HUES48 (cell line): ENCODE results near the gene F7.

Source experiments
- H3K27ac ChIP-seq: one replicate; pipeline ENCODE4 v1.7.0; 2013; ENCODE audit warnings: low read depth, low read length, inconsistent platforms
- H3K27me3 ChIP-seq: 2 replicates; pipeline ENCODE4 v1.6.1; 2013; ENCODE audit warnings: mild to moderate bottlenecking, low read length; ENCODE audit not compliant: control insufficient read depth, insufficient read depth
- H3K36me3 ChIP-seq: 2 replicates; pipeline ENCODE4 v1.6.1; 2013; ENCODE audit warnings: low read length; ENCODE audit not compliant: control insufficient read depth, insufficient read depth
- H3K4me1 ChIP-seq: 2 replicates; pipeline ENCODE4 v1.6.1; 2013; ENCODE audit warnings: mild to moderate bottlenecking, low read length; ENCODE audit not compliant: control insufficient read depth, insufficient read depth
- H3K4me3 ChIP-seq: 2 replicates; pipeline ENCODE4 v1.5.1; 2013; ENCODE audit warnings: mild to moderate bottlenecking, low read depth, low read length
- H3K9ac ChIP-seq: 2 replicates; pipeline ENCODE4 v1.6.1; 2013; ENCODE audit warnings: mild to moderate bottlenecking, low read depth, low read length, moderate library complexity
- H3K9me3 ChIP-seq: 2 replicates; pipeline ENCODE4 v1.6.1; 2013; ENCODE audit warnings: low read length; ENCODE audit not compliant: control insufficient read depth, insufficient read depth

F7 gene

GRCh38 chr13:113089693-113090414 is 15.7 kb upstream of the F7 start:
- no peak overlapping the region for H3K4me3 ChIP-seq
- H3K4me1 ChIP-seq: peaks cover 9% of the 10 kb centered on the region
- no peak overlapping the region for H3K9ac ChIP-seq
- H3K36me3 ChIP-seq: peaks cover 12% of the 10 kb centered on the region
- H3K9me3 ChIP-seq: no peaks in the 10 kb centered on the region
- no peaks in the 10 kb centered on the region for H3K27me3 ChIP-seq
- H3K27ac ChIP-seq: no peak overlapping the region

GRCh38 chr13:113090415-113090770 is 15.2 kb upstream of the F7 start:
- Histone ChIP-seq H3K4me3 (no peak overlapping the region), H3K4me1 (peaks cover 9% of the 10 kb centered on the region), H3K27me3 (no peaks in the 10 kb centered on the region), H3K9ac (no peak overlapping the region), H3K9me3 (no peaks in the 10 kb centered on the region), H3K36me3 (peaks cover 12% of the 10 kb centered on the region), H3K27ac (no peak overlapping the region)

- Histone ChIP-seq H3K27me3 (no peaks in the 10 kb centered on the region), H3K4me1 (peaks cover 9% of the 10 kb centered on the region), H3K9me3 (no peaks in the 10 kb centered on the region), H3K9ac (no peak overlapping the region), H3K4me3 (no peak overlapping the region), H3K27ac (no peak overlapping the region), H3K36me3 (peaks cover 12% of the 10 kb centered on the region)
Observed at GRCh38 chr13:113090806-113091205, 14.8 kb upstream of the F7 start.

GRCh38 chr13:113091211-113091771 is 14.3 kb upstream of the F7 start:
- H3K27me3 ChIP-seq: no peaks in the 10 kb centered on the region
- H3K4me3 ChIP-seq: no peak overlapping the region
- no peaks in the 10 kb centered on the region for H3K9me3 ChIP-seq
- peaks cover 9% of the 10 kb centered on the region for H3K4me1 ChIP-seq
- H3K36me3 ChIP-seq: peaks cover 12% of the 10 kb centered on the region
- H3K9ac ChIP-seq: no peak overlapping the region
- no peak overlapping the region for H3K27ac ChIP-seq

GRCh38 chr13:113091891-113092775 is 13.5 kb upstream of the F7 start:
- H3K9me3 ChIP-seq: no peaks in the 10 kb centered on the region
- H3K4me1 ChIP-seq: peaks cover 9% of the 10 kb centered on the region
- H3K36me3 ChIP-seq: peaks cover 11% of the 10 kb centered on the region
- no peak overlapping the region for H3K4me3 ChIP-seq
- H3K9ac ChIP-seq: no peak overlapping the region
- H3K27ac ChIP-seq: no peak overlapping the region
- H3K27me3 ChIP-seq: no peaks in the 10 kb centered on the region

- Histone ChIP-seq H3K9ac (no peak overlapping the region), H3K27ac (no peak overlapping the region), H3K36me3 (peaks cover 3% of the 10 kb centered on the region; the same call in 1 of the 2 replicates), H3K27me3 (no peaks in the 10 kb centered on the region), H3K4me1 (peaks cover 9% of the 10 kb centered on the region), H3K4me3 (no peak overlapping the region), H3K9me3 (no peaks in the 10 kb centered on the region)
Observed at GRCh38 chr13:113092776-113093579, 12.6 kb upstream of the F7 start.

- no peaks in the 10 kb centered on the region for H3K9me3 ChIP-seq
- no peak overlapping the region for H3K9ac ChIP-seq
- H3K27me3 ChIP-seq: no peaks in the 10 kb centered on the region
- H3K36me3 ChIP-seq: no peaks in the 10 kb centered on the region
- H3K27ac ChIP-seq: no peak overlapping the region
- H3K4me1 ChIP-seq: peaks cover 9% of the 10 kb centered on the region
- no peak overlapping the region for H3K4me3 ChIP-seq
Observed at GRCh38 chr13:113093580-113094409, 11.8 kb upstream of the F7 start.

GRCh38 chr13:113094410-113094800 is 11.2 kb upstream of the F7 start:
- Histone ChIP-seq H3K36me3 (no peaks in the 10 kb centered on the region), H3K4me3 (no peak overlapping the region), H3K9me3 (no peaks in the 10 kb centered on the region), H3K4me1 (peaks cover 9% of the 10 kb centered on the region), H3K27me3 (no peaks in the 10 kb centered on the region), H3K9ac (no peak overlapping the region), H3K27ac (no peak overlapping the region)

GRCh38 chr13:113095146-113096051 is 10.2 kb upstream of the F7 start:
- no peaks in the 10 kb centered on the region for H3K27me3 ChIP-seq
- H3K9me3 ChIP-seq: no peaks in the 10 kb centered on the region
- no peak overlapping the region for H3K27ac ChIP-seq
- no peak overlapping the region for H3K4me3 ChIP-seq
- no peaks in the 10 kb centered on the region for H3K36me3 ChIP-seq
- H3K4me1 ChIP-seq: 0 out of 2 replicates have a peak, but pooled peaks cover 3% of the 10 kb centered on the region
- H3K9ac ChIP-seq: no peak overlapping the region
